ENCODE results near the gene MARK3. TPM values are rescaled to one million over a fixed set of nuclear protein-coding genes. Genes with fewer than 3 reads are reported as not detected.

MARK3 gene
- total and polyA plus RNA-seq, 2 of the 13 experiments (the other 11 are each of a cell fraction or from before 2014, with no cell fraction given) = 47.7 to 56.6 TPM

- TF ChIP-seq FOXM1 (CRISPR knock-in tag; IDR thresholded peaks at IDR 0.05) = no peak
- no peak for TF ChIP-seq BRCA1 (CRISPR knock-in tag; IDR thresholded peaks at IDR 0.05)
- TF ChIP-seq PRMT3 (CRISPR knock-in tag; IDR thresholded peaks at IDR 0.05; ENCODE audit: borderline replicate concordance, low read depth) = no peak
- 0 out of 2 replicates have a peak, but pooled peaks have one; percentile 18 for TF ChIP-seq ZNF317 (CRISPR knock-in tag; IDR thresholded peaks at IDR 0.05)
- TF ChIP-seq TAF1 (CRISPR knock-in tag; IDR thresholded peaks at IDR 0.05) = no peak
- no peak; the same call in 1 of the 2 replicates for TF ChIP-seq ZNF598 (CRISPR knock-in tag; IDR thresholded peaks at IDR 0.05; ENCODE audit: borderline replicate concordance)
- no peak for TF ChIP-seq TEF (CRISPR knock-in tag; IDR thresholded peaks at IDR 0.05)
- no peak for TF ChIP-seq ZNF597 (CRISPR knock-in tag; IDR thresholded peaks at IDR 0.05)
- peak; percentile 15; the same call in 1 of the 2 replicates for TF ChIP-seq PITX1 (CRISPR knock-in tag; IDR thresholded peaks at IDR 0.05)
- TF ChIP-seq CSRNP1 (CRISPR knock-in tag; IDR thresholded peaks at IDR 0.05) = no peak
- TF ChIP-seq HOMEZ (CRISPR knock-in tag; IDR thresholded peaks at IDR 0.05; ENCODE audit: low read depth) = no peak
- TF ChIP-seq NFRKB (IDR thresholded peaks at IDR 0.05) = no peak
- TF ChIP-seq ZNF468 (CRISPR knock-in tag; IDR thresholded peaks at IDR 0.05) = no peak
- TF ChIP-seq PATZ1 (CRISPR knock-in tag; IDR thresholded peaks at IDR 0.05) = peak; percentile 91
- no peak for TF ChIP-seq TCF12 (IDR thresholded peaks at IDR 0.05)
- TF ChIP-seq TCF12 (CRISPR knock-in tag; IDR thresholded peaks at IDR 0.05) = no peak
- peak; percentile 81; the same call in 1 of the 2 replicates for TF ChIP-seq ZFP91 (CRISPR knock-in tag; IDR thresholded peaks at IDR 0.05; ENCODE audit: borderline replicate concordance)
- TF ChIP-seq TRIM22 (IDR thresholded peaks at IDR 0.05) = no peak
- TF ChIP-seq ZMYM2 (CRISPR knock-in tag; IDR thresholded peaks at IDR 0.05) = no peak
Observed at GRCh38 chr14:103549361-103550311, 164.4 kb downstream of the MARK3 start (continued).
